Measurements from ENCODE around the gene LAT.

GRCh38 chr16:28991687-28992086 lies 6.8 kb downstream of the LAT start:
- TF ChIP-seq CTCF (IDR thresholded peaks at IDR 0.05; ENCODE audit: extremely low read depth in 1 of 2, insufficient read depth in 1 of 2, low read depth in 1 of 2, low read length in 2 of 2), result no peak
- TF ChIP-seq POLR2AphosphoS5 (IDR thresholded peaks at IDR 0.05; ENCODE audit: insufficient read depth, low read depth, low read length), result no peak
- no peak for TF ChIP-seq POLR2A (IDR thresholded peaks at IDR 0.05; ENCODE audit: low read depth, low read length)
- TF ChIP-seq MYC (IDR thresholded peaks at IDR 0.05; ENCODE audit: low read depth, low read length), result no peak
- no peak for TF ChIP-seq EZH2 (IDR thresholded peaks at IDR 0.05; ENCODE audit: borderline replicate concordance, low read depth, low read length, severe bottlenecking)
- TF ChIP-seq FOS (IDR thresholded peaks at IDR 0.05; ENCODE audit: borderline replicate concordance, insufficient read depth, low read length), result no peak
- TF ChIP-seq MAX (IDR thresholded peaks at IDR 0.05; ENCODE audit: insufficient read depth, insufficient read length), result no peak
- no peak for TF ChIP-seq JUN (IDR thresholded peaks at IDR 0.05; ENCODE audit: borderline replicate concordance, insufficient read depth, insufficient read length, low read depth)
